WTC11 (cell line): ENCODE results near the gene PDPN. TPM values are rescaled to one million over a fixed set of nuclear protein-coding genes. Genes with fewer than 3 reads are reported as not detected.

Experiments
- ATAC-seq: fragments of 200-7000 bp; cut with Tn5 transposase; 2 replicates; pipeline ENCODE4 v1.10.0; 2021; ENCODE audit warnings: mild to moderate bottlenecking, moderate library complexity
- CTCF ChIA-PET: fragments of 300-600 bp; sonication (Branson Sonifier 250); formaldehyde crosslinking; loops from one replicate; lab custom pipeline; 2021; ENCODE audit warnings: antibody characterized with exemption; lab: Charles Lee
- POLR2A ChIA-PET: fragments of 350-600 bp; sonication (Branson Sonifier 250); formaldehyde crosslinking; loops from one replicate; lab custom pipeline; 2021; ENCODE audit warnings: antibody characterized with exemption; lab: Charles Lee
- DNase-seq: peaks from one replicate; pipeline ENCODE4 v3.0.0; 2021; ENCODE audit warnings: low spot score
- H3K27ac Mint-ChIP-seq: 2 replicates; pipeline ENCODE4 v1.8.0; 2021; ENCODE audit warnings: mixed read lengths
- H3K27me3 Mint-ChIP-seq: 2 replicates; pipeline ENCODE4 v1.8.0; 2021; ENCODE audit warnings: low read depth, mild to moderate bottlenecking, moderate library complexity, mixed read lengths
- H3K36me3 Mint-ChIP-seq: 2 replicates; pipeline ENCODE4 v1.8.0; 2021; ENCODE audit warnings: mixed read lengths
- H3K4me1 Mint-ChIP-seq: 2 replicates; pipeline ENCODE4 v1.8.0; 2022; ENCODE audit warnings: mixed read lengths
- H3K4me3 Mint-ChIP-seq: 2 replicates; pipeline ENCODE4 v1.8.0; 2021; ENCODE audit warnings: mild to moderate bottlenecking, moderate library complexity, mixed read lengths
- H3K9me3 Mint-ChIP-seq: 2 replicates; pipeline ENCODE4 v1.8.0; 2021; ENCODE audit warnings: mixed read lengths
- E2F1 ChIP-seq: sonication (generic); formaldehyde crosslinking; IDR thresholded peaks from 2 replicates; pipeline ENCODE4 v1.8.0; 2022; ENCODE audit warnings: mild to moderate bottlenecking, missing genetic modification reagents
- FOXJ3 ChIP-seq: sonication (generic); formaldehyde crosslinking; IDR thresholded peaks from 2 replicates; pipeline ENCODE4 v1.9.0; 2021; ENCODE audit warnings: missing genetic modification reagents, mild to moderate bottlenecking, borderline replicate concordance
- FOXK1 ChIP-seq: sonication (generic); formaldehyde crosslinking; IDR thresholded peaks from 2 replicates; pipeline ENCODE4 v1.8.0; 2022; ENCODE audit warnings: mild to moderate bottlenecking, moderate library complexity, missing genetic modification reagents
- FOXP1 ChIP-seq: sonication (generic); formaldehyde crosslinking; IDR thresholded peaks from 2 replicates; pipeline ENCODE4 v1.8.0; 2022; ENCODE audit warnings: missing genetic modification reagents, mild to moderate bottlenecking, moderate library complexity, borderline replicate concordance
- GTF2I ChIP-seq: fragments of 250-450 bp; sonication (Bioruptor Pico); conservative IDR thresholded peaks from 2 replicates; pipeline ENCODE4 v1.4.0; 2021; ENCODE audit warnings: mild to moderate bottlenecking
- IRF1 ChIP-seq: sonication (generic); formaldehyde crosslinking; IDR thresholded peaks from 2 replicates; pipeline ENCODE4 v1.8.0; 2023; ENCODE audit warnings: missing genetic modification reagents
- MLX ChIP-seq: sonication (generic); formaldehyde crosslinking; IDR thresholded peaks from 2 replicates; pipeline ENCODE4 v1.8.1; 2023; ENCODE audit warnings: mild to moderate bottlenecking, missing genetic modification reagents, moderate library complexity
- MXD4 ChIP-seq: fragments of 250-450 bp; sonication (Bioruptor Pico); IDR thresholded peaks from 2 replicates; pipeline ENCODE4 v1.8.0; 2021; ENCODE audit warnings: mild to moderate bottlenecking, moderate library complexity, borderline replicate concordance
- SMAD3 ChIP-seq: sonication (generic); formaldehyde crosslinking; IDR thresholded peaks from 2 replicates; pipeline ENCODE4 v1.8.0; 2022; ENCODE audit warnings: missing genetic modification reagents, mild to moderate bottlenecking, borderline replicate concordance
- SMAD4 ChIP-seq: sonication (generic); formaldehyde crosslinking; IDR thresholded peaks from 2 replicates; pipeline ENCODE4 v1.8.0; 2022; ENCODE audit warnings: mild to moderate bottlenecking, missing genetic modification reagents
- TEAD1 ChIP-seq: sonication (generic); formaldehyde crosslinking; IDR thresholded peaks from 2 replicates; pipeline ENCODE4 v1.8.0; 2022; ENCODE audit warnings: mild to moderate bottlenecking, missing genetic modification reagents
- TP53 ChIP-seq: sonication (generic); formaldehyde crosslinking; IDR thresholded peaks from 2 replicates; pipeline ENCODE4 v1.8.1; 2023; ENCODE audit warnings: mild to moderate bottlenecking, missing genetic modification reagents
- ZNF138 ChIP-seq: sonication (generic); formaldehyde crosslinking; conservative IDR thresholded peaks from 2 replicates; pipeline ENCODE4 v1.8.1; 2022; ENCODE audit warnings: mild to moderate bottlenecking, moderate library complexity, missing genetic modification reagents
- ZNF219 ChIP-seq: sonication (generic); formaldehyde crosslinking; IDR thresholded peaks from 2 replicates; pipeline ENCODE4 v1.8.0; 2023; ENCODE audit warnings: missing genetic modification reagents, mild to moderate bottlenecking, borderline replicate concordance
- ZNF532 ChIP-seq: fragments of 250-450 bp; sonication (Bioruptor Pico); IDR thresholded peaks from 2 replicates; pipeline ENCODE4 v1.9.0; 2021; ENCODE audit warnings: mild to moderate bottlenecking, borderline replicate concordance
- ZNF671 ChIP-seq: fragments of 250-450 bp; sonication (Bioruptor Pico); IDR thresholded peaks from 2 replicates; pipeline ENCODE4 v1.8.0; 2021; ENCODE audit warnings: mild to moderate bottlenecking
- total RNA-seq: library from RNA; stranded (reverse); gene quantifications from 3 replicates; pipeline ENCODE4 v1.2.3, GENCODE V29; 2021
- TF ChIP-seq, protein P1 (sequence below): sonication (generic); formaldehyde crosslinking; IDR thresholded peaks from 2 replicates; pipeline ENCODE4 v1.8.0; 2022; ENCODE audit warnings: mild to moderate bottlenecking, missing genetic modification reagents
- TF ChIP-seq, protein P2 (sequence below): fragments of 250-450 bp; sonication (Bioruptor Pico); IDR thresholded peaks from 2 replicates; pipeline ENCODE4 v2.1.2; 2022; ENCODE audit warnings: mild to moderate bottlenecking, moderate library complexity
- TF ChIP-seq, protein P3 (sequence below): sonication (generic); formaldehyde crosslinking; IDR thresholded peaks from 2 replicates; pipeline ENCODE4 v1.8.1; 2023; ENCODE audit warnings: mild to moderate bottlenecking, missing genetic modification reagents, moderate library complexity

PDPN gene
- total RNA-seq, 1 experiment from 2014 or later = 158 TPM

GRCh38 chr1:13584876-13585611 is 1.4 kb downstream of the PDPN start:
- POLR2A ChIA-PET = no interaction called here
- CTCF ChIA-PET = interaction anchor here (0.9 to 4.4 kb wide), 3 partner anchors 14 to 72 kb away, joined by 3 to 27 read pairs (median 6); partner anchors contain the start of gene LRRC38
- Mint-ChIP-seq H3K36me3 (peaks cover 5% of the 10 kb centered on the region), H3K27me3 (peaks cover 7% of the 10 kb centered on the region; the same call in 1 of the 2 replicates), H3K4me1 (peaks cover 64% of the 10 kb centered on the region), H3K4me3 (peak overlapping the region; percentile 92), H3K9me3 (no peaks in the 10 kb centered on the region)
- ATAC-seq = no peak
- DNase-seq = no peak
- TF ChIP-seq, protein P1, sequence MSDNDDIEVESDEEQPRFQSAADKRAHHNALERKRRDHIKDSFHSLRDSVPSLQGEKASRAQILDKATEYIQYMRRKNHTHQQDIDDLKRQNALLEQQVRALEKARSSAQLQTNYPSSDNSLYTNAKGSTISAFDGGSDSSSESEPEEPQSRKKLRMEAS (CRISPR knock-in tag) = no peak
- TF ChIP-seq GTF2I (CRISPR knock-in tag) (no peak), SMAD4 (no peak), MXD4 (CRISPR knock-in tag) (no peak), FOXJ3 (CRISPR knock-in tag) (no peak), E2F1 (CRISPR knock-in tag) (no peak), TP53 (CRISPR knock-in tag) (no peak), ZNF671 (CRISPR knock-in tag) (no peak), FOXK1 (CRISPR knock-in tag) (no peak), FOXP1 (CRISPR knock-in tag) (no peak), ZNF532 (CRISPR knock-in tag) (no peak), MLX (CRISPR knock-in tag) (no peak), ZNF219 (CRISPR knock-in tag) (no peak)
- TF ChIP-seq, protein P2, sequence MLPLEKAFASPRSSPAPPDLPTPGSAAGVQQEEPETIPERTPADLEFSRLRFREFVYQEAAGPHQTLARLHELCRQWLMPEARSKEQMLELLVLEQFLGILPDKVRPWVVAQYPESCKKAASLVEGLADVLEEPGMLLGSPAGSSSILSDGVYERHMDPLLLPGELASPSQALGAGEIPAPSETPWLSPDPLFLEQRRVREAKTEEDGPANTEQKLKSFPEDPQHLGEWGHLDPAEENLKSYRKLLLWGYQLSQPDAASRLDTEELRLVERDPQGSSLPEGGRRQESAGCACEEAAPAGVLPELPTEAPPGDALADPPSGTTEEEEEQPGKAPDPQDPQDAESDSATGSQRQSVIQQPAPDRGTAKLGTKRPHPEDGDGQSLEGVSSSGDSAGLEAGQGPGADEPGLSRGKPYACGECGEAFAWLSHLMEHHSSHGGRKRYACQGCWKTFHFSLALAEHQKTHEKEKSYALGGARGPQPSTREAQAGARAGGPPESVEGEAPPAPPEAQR = no peak
- TF ChIP-seq, protein P3, sequence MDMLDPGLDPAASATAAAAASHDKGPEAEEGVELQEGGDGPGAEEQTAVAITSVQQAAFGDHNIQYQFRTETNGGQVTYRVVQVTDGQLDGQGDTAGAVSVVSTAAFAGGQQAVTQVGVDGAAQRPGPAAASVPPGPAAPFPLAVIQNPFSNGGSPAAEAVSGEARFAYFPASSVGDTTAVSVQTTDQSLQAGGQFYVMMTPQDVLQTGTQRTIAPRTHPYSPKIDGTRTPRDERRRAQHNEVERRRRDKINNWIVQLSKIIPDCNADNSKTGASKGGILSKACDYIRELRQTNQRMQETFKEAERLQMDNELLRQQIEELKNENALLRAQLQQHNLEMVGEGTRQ (CRISPR knock-in tag) = no peak
- TF ChIP-seq, all 79 proteins: peak for 0
- peak overlapping the region; percentile 92 for H3K27ac Mint-ChIP-seq

DNA sequence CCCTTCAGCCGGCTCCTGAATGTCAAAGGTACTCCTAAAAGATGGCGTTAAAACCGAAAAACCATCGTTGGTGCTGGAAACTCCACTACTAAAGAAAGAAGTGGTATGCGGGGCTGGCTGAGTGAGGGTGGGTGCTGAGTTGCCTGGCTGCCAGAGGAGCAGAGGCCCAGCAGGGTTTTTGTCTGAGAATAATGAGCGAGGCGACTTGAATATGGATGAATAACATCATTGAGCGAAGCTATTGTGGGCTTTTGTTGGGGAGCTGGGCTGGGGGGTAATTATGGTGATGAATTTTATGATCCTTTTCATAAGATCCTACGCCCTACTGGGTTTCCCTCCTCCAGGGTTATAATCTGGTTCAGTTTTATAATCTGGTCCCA is 2.0 kb downstream of the PDPN start:
- Mint-ChIP-seq H3K36me3 (peaks cover 11% of the 10 kb centered on the region), H3K4me1 (peaks cover 69% of the 10 kb centered on the region), H3K27ac (peak overlapping the region; percentile 92), H3K27me3 (peaks cover 7% of the 10 kb centered on the region; the same call in 1 of the 2 replicates), H3K9me3 (no peaks in the 10 kb centered on the region), H3K4me3 (peak overlapping the region; percentile 92)
- POLR2A ChIA-PET = no interaction called here
- TF ChIP-seq ZNF138 (CRISPR knock-in tag) (no peak), IRF1 (CRISPR knock-in tag) (no peak), SMAD3 (CRISPR knock-in tag) (0 out of 2 replicates have a peak, but pooled peaks have one; percentile 42), TEAD1 (CRISPR knock-in tag) (0 out of 2 replicates have a peak, but pooled peaks have one; percentile 36)
- TF ChIP-seq, protein P3 (CRISPR knock-in tag) = no peak
- peak; percentile 31 for ATAC-seq
- peak; percentile 32 for DNase-seq
- CTCF ChIA-PET = interaction anchor here (0.9 kb wide), 1 partner anchor 69 kb away, joined by 3 read pairs; no protein-coding TSS in a partner anchor
